NCI-H2029 (cell line): Measurements from ENCODE around the gene LIPC.

ENCODE experiments used
- DNase-seq: peaks from one replicate; lab custom pipeline; 2025; lab: John Stamatoyannopoulos, UW

The LIPC gene

DNA sequence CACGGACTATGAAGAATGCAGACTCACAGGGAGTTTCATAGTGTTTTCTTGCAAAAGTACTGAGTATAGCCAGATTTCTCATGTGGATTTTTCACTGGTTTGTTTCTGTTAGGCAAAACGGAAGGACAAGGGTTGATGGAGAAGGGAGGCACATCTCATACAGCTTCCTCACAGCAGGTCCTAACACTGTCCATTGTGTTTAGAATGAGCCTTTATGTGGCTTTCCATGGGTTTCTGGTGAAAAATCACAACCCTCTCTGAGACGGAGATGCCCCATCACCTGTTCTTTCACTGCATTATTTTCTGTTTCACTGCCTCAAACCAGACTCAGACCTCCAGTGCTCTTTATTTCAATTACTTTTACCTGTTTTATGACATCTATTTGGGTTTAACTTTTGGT lies 25.0 kb upstream of the LIPC start:
- no peak for DNase-seq

DNA sequence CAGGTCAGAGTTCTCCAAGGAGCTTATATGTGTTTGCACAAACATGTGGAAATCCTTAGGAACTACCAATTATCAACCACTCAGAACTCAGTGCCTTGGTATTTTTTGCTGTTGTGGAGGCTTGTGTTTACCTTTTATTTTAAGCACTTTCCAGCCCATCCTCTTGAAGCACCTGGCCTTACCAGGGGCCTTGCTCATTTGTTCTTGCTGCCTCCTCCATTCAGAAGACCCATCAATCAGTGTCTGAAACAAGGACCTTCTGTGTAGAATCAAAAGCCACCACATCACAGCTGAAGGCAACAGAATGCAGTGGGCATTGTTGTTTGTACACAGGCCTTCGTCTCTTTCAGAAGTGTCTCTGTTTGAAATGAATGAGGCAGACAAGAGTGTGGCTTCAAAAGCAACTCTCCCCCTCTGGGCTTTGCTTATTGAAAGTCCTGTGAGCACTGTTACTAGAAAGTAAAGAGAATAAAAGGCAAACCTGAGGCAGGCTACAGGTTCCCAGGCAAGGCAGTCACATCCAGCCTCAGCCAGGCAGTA lies 24.5 kb upstream of the LIPC start:
- DNase-seq = no peak

DNA sequence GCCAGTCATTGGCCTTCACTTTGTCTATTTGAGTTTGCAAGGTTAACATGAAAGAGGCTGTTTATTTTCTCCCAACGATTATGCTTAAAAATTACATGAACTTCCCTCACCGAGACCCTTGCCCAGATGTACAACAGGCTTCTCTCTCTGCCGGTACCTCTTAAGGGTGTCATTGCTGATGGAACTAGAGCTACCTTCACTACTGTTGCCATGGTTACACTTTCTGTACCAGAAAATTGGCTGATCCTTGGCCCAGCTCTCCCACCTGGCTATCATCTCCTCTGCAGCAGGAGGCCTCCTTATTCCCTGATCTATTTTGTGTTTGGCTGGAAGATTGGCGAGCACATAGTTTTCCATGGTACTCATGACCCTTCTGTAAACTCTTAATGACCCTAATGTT lies 24.0 kb upstream of the LIPC start:
- no peak for DNase-seq

DNA sequence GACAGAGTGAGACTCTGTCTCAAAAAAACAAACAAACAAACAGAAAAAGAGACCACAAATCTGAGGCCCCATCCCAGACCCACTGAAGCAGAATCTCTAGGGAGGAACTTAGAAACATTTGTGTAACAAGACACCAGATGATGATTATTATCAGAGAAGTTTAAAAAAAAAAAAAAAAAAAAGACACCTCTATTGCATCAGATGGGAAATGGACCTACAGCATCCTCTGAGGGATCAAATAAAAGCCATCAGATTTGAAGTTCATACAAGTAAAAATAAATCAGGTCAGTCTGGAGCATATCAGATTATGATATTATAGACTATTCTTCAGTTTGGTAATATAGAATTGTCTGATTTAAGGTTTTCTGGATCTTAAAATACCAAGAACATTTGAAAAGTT lies 21.9 kb upstream of the LIPC start:
- DNase-seq = no peak

GRCh38 chr15:58410353-58410752 lies 21.4 kb upstream of the LIPC start:
- DNase-seq = peak; percentile 54

DNA sequence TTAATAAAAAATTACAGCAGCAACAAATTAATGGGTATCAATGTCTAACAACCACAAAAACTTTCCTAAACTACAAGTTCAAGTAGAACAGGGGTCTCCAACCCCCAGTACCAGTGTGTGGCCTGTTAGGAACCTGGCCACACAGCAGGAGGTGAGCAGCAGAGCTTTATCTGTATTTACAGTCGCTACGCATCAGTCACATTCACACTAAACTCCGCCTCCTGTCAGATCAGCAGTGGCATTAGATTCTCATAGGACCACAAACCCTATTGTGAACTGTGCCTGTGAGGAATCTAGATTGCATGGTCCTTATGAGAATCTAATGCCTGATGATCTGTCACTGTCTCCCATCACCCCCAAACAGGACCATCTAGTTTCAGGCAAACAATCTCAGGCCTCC lies 18.5 kb upstream of the LIPC start:
- DNase-seq = no peak

DNA sequence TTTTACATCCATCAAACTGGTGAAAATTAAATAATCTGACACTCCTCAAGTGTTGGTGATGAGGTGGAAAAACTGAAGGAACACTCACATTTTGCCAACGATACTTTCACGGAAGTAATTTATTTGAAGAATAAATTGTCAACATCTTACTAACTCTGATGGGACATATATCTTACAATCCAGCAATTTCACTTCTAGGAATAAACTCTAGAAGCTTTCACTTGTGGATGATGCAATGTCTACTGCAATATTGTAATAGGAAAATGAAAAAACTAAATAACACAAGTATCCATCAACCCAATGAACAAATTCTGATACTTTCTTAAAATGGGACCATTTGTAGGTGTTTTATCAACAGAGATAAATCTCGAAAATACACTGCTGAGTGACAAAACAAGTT lies 16.2 kb upstream of the LIPC start:
- no peak for DNase-seq

DNA sequence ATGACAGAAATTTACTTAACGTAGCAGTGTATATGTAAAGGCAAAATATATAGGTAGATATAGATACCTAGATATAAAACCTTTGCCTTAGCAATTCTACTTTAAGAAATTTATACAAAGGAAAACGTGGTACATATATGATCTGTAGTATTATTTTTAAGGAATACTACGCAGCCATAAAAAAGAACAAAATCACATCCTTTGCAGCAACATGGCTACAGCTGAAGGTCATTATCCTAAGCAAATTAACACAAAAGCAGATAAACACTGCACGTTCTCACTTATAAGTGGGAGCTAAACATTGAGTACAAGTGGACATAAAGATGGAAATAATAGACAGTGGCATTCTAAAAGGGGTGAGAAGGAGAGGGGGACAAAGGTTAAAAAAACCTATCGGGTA lies 14.8 kb upstream of the LIPC start:
- DNase-seq = no peak

- no peak for DNase-seq
Observed at GRCh38 chr15:58418135-58418534, 13.7 kb upstream of the LIPC start.

- no peak for DNase-seq
Observed at GRCh38 chr15:58419803-58420524, 11.8 kb upstream of the LIPC start.

DNA sequence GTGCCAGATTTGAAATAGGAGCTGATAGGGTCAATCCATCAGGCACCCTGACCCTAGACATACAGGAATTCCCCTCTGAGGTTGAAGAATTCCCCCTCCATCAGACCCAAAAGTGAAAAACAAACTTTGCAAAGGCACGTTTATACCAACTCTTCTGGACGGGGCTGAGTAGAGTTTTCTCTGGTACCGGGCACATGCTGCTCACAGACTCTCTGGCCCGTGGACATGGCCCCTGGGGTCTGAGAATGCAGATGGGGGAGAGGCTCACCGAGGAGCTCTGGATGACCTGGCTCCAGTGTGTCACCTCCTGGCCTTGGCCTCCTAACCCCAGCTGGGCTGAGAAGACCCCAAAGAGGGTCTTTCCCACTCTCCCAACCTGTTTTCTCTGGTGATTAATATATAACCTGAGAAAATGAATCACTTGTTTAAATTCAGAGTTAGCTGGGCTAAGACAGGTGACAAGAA lies 11.2 kb upstream of the LIPC start:
- DNase-seq = no peak

DNA sequence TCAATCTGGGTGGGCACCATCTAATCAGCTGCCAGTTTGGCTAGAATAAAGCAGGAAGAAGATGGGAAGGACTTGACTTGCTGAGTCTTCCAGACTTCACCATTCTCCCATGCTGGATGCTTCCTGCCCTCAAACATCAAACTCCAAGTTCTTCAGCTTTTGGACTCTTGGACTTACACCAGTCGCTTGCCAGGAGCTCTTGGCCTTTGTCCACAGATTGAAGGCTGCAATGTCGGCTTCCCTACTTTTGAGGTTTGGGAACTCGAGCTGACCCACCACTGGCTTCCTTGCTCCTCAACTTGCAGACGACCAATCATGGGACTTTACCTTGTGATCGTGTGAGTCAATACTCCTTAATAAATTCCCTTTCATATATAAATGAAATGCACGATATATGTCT lies 8.6 kb upstream of the LIPC start:
- no peak for DNase-seq

- no peak for DNase-seq
Observed at GRCh38 chr15:58423831-58424608, 7.8 kb upstream of the LIPC start.

DNA sequence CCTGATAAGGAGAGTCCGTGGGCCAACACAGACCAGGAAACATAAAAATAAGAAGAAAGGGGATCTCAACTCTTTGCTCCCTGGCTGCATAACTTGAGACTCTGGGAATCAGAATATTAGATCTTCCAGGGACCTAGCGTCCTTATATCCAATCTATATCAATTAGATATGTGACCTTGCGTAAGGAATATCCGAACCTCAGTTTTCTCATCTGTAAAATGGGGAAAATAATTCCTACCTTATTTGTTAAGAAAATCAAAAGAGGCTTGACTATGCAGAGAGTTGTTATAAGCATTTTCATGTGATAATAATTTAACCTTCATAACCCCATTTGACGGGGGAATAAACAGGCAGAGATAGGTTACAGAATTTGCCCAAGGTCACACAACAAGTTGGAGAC lies 7.1 kb upstream of the LIPC start:
- no peak for DNase-seq

DNA sequence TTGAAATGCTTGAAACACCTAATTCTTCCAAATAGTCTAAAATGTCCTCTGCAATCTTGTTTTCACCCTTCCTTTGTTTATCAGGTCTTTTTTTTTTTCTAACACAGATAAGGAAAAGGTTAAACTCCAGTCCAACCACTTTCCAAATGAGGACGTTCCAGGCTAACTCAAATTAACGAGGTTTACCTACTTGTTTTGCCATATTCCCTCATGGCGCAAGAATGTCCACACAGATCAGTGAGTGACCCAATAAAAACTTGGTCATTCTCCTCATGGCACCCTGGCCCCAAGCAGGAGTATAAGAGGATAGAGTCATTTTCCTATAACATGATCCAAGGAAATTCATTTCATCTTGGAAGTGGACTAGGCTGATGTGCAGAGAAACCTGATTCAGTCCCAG lies 6.6 kb upstream of the LIPC start:
- DNase-seq = no peak

DNA sequence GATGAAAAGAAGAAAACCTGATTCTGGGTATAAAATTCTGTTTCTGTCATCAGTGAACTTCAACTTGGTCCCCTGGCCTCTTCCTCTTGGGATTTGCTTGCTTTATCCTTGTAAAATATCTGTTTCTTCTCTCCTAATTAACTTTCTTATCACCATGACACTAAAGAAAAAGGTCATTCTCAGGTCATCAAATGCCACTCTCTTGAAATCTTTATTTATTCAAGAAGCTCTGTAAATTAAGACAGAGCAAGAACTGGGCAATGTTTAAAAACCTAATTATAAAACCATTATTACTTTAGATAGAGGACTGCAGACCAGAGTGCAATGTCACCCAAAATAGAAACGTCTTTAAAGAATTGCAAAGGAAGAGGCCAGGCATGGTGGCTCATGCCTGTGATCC lies 6.0 kb upstream of the LIPC start:
- DNase-seq = no peak

GRCh38 chr15:58426501-58426900 lies 5.3 kb upstream of the LIPC start:
- no peak for DNase-seq

- DNase-seq = no peak
Observed at GRCh38 chr15:58427987-58428386, 3.8 kb upstream of the LIPC start.

DNA sequence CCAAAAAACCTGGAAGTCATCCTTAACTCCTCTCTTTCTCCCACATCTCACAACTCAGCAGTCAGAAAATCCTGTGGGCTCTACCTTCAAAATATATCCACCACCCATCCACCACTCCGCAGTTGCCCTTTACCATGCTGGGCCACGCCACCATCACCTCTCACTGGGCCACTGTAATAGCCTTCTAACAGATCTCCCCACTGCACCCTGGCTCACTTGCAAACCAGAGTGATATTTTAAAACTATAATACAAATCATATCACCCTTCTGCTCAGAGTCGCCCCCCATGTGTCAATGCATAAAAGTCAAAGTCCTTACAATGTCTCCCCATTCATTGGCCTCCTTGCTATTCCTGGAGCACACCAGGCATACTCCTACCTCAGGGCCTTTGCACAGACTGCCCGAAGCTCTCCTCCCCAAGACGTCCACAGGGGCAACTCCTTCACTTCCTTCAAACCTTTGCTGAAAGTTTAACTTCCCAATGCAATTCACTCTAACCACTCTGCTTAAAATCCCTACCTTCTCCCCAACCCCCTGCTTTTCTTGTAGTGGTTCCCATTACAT lies 1.5 kb upstream of the LIPC start:
- no peak for DNase-seq

DNA sequence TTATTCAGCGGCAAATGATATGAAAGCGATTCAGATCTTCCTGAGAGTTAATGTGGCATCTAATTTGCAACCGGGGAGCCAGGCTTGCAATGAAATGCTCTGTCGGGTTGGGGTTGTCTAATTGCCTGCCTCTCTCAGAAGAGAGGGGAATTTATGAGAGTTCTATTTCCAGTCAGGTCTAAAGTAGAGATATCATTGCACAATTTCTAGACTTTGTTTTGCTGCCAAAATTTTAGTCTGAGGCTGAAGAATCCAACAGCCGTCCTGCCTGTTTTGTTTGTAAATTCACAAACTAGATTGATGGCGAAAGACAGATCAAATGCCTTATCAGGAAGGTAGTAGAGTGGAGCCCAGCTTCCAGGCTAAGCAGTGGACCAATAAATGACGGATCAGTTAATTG lies 610 bp downstream of the LIPC start:
- no peak for DNase-seq

GRCh38 chr15:58433597-58434333 lies 2.0 kb downstream of the LIPC start:
- DNase-seq = no peak

GRCh38 chr15:58434334-58434875 lies 2.6 kb downstream of the LIPC start:
- DNase-seq = no peak
